Left forelimb (tissue), 1 donor: Measurements from ENCODE around the gene MBD3L5.
"Not testable (repeated sequence)": the region's sequence is repeated elsewhere in the genome, so short reads cannot be mapped to it uniquely, and the experiment has no call there.

Experiments used
- DNase-seq: peaks from one replicate; pipeline ENCODE4 v3.0.0-alpha.2; 2018; ENCODE audit warnings: low spot score

MBD3L5 gene

DNA sequence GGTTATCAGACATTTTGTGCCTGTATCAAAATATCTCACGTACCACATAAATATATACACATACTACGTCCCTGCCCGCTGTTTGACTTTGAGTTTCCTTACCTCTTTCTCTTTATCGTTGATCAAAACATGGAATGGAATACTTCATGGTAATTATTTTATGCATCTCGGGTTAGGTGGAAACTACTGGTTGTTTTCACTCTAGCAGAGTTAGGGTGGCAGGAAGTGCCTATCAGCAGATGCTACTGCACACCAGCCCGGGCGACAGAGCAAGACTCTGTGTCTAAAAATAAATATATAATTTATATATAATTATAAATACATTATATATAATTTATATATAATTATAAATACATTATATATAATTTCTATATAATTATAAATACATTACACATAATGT, 22.5 kb downstream of the MBD3L5 start:
- DNase-seq, result not testable (repeated sequence)

DNA sequence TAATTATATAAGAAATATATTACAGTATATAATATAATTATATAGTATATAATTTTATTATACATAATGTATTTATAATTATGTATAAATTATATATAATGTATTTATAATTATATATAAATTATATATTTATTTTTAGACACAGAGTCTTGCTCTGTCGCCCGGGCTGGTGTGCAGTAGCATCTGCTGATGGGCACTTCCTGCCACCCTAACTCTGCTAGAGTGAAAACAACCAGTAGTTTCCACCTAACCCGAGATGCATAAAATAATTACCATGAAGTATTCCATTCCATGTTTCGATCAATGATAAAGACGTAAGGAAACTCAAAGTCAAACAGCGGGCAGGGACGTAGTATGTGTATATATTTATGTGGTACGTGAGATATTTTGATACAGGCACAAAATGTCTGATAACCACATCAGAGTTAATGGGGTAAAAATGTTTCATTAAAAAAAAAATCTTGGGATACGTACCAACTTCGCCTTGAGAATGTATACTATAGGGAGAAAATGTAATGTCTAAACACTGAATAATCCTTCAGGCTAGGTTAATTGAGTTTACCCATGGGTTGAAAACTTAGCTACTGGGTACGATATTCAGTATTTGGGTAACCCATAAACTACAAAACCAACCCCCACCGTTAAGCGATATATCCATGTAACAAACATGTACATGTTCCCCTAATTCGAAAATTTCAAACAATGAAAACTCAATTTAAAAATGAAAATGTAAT, 24.4 kb downstream of the MBD3L5 start:
- DNase-seq, result not testable (repeated sequence)

DNA sequence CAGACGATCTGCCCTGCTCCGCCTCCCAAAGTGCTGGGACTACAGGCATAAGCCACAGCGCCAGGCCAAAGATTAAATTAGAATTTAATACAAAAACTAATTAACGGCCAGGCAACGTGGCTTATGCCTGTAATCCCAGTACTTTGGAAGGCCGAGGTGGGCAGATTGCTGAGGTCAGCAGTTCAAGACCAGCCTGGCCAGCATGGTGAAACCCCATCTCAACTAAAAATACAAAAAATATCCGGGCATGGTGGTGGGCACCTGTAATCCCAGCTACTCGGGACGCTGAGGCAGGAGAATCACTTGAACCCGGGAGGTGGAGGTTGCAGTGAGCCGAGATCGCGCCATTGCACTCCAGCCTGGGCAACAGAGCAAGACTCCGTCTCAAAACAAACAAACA, 25.3 kb downstream of the MBD3L5 start:
- not testable (repeated sequence) for DNase-seq

DNA sequence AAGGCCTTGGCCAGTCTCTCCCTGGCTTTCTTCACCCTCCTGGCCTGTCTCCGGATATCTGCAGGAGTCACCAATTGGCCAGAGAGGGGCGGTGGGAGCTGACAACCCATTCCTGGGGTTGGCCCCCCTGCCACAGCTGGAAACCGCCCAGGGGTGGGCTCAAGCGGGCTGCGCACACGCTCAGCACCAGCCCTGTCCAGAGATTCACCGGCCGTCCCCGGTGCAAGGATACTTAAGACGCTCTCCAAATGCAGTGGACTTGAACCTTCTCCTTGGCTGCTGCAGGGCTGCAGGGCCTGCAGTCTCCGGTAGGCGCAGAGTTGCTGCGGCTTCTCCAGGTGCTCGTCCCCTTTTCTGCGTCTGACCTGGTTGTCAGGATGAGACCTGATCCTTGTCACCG, 26.0 kb downstream of the MBD3L5 start:
- DNase-seq, result not testable (repeated sequence)

GRCh38 chr19:7058576-7058975, 28.2 kb downstream of the MBD3L5 start, which contains the start of gene MBD3L3:
Gene MBD3L3, minus strand, starts transcription at chr19:7058676. Its CDS starts 71 bp downstream, at chr19:7058605.
- DNase-seq, result not testable (repeated sequence)

GRCh38 chr19:7059977-7060376, 29.6 kb downstream of the MBD3L5 start:
- DNase-seq, result not testable (repeated sequence)

DNA sequence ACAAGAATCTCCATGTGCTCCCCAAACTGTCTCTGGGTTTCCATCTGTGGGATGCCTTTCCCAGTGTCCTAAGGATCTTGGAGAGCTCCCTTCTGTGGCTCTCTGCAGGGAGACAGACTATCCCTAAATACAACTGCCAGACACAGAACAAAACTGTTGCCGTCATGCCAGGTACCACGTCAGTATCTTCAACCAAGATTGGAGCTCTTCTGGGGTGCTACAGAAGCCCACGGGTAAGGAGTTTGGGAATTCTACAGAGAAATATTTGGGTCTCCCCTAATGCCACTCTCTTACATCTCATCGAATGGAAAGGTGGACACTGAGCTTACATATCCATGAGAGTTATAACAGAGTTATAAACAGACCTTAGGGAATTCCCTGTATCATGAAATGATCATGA, 33.0 kb downstream of the MBD3L5 start:
- no peak for DNase-seq

GRCh38 chr19:7063764-7064418, 33.5 kb downstream of the MBD3L5 start:
- DNase-seq, result no peak

GRCh38 chr19:7067122-7067521, 36.7 kb downstream of the MBD3L5 start:
- not testable (repeated sequence) for DNase-seq

- DNase-seq, result no peak
Measured at GRCh38 chr19:7067716-7068115, 37.3 kb downstream of the MBD3L5 start.

DNA sequence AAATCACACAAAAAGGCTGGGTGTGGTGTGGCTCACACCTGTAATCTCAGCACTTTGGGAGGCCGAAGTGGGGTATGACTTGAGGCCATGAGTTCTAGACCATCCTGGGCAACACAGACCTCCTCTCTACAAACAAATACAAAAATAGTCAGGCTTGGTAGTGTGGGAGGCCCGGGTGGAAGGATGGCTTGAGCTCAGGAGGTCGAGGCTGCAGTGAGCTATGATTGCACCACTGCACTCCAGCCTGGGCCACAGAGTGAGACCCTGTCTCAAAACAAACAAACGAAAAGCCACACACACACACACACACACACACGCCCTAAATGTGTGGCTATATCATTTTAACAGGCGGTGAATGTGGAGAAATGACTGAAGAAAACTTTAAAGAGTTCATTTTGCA, 38.2 kb downstream of the MBD3L5 start:
- no peak for DNase-seq

DNA sequence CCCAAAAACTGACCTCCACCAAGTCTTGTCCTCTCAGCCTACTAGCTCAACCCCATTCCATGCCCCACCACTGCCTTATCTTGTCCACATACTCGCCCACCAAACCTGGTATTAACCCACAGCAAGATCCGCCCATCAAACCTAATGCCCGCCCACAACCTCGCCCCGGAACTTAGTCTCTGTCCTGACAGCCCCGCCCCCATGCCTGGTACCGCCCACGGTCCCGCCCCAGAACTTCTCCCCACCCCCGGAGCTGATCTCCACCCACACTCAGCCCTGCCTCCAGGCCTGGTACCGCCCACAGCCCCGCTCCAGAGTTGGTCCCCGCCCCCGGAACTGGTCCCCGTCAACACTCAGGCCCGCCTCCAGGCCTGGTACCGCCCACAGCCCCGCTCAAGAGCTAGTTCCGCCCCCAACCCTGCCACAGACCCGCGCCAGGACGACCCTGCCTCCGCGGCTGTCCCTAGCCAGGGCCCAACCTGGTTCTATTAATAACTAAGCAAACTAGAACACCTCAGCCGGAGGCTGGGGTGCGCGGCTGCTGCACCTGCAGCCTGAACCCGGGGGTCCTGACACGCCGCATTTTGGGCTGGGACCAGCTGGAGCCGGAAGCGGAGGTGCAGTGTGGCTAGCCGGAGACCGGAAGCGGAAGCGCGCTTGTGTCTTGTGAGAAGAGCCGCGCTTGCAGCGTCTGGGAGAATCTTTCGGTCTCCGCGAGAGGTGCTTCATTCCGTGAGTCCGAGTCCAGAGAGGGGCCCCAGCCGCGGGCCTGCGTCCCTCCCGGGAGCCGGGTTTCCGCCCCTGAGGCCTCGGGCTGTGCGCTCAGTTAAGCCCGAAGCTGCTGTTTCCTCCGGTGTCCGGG, 38.9 kb downstream of the MBD3L5 start, which contains the start of gene ZNF557:
Gene ZNF557 (plus strand): TSS at position 662 of the 862 bp plus-strand sequence. CDS start 5,372 bp downstream, outside the sequence.
- peak; percentile 99 for DNase-seq

DNA sequence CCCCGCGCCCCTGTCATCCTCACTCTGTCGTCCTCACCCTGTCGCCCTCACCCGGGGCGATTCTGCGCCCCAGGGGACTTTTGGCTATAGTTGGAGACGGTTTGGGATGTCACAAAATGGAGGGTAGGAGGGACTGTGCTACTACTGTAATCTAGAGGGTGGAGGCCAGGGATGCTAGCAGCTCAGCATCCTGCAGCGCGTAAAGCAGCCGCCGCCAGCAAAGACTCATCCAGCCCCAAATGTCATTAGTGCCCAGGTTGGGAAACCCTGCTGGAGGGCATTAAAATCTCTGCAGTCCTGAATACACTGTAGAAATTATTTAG, 39.5 kb downstream of the MBD3L5 start:
- no peak for DNase-seq

DNA sequence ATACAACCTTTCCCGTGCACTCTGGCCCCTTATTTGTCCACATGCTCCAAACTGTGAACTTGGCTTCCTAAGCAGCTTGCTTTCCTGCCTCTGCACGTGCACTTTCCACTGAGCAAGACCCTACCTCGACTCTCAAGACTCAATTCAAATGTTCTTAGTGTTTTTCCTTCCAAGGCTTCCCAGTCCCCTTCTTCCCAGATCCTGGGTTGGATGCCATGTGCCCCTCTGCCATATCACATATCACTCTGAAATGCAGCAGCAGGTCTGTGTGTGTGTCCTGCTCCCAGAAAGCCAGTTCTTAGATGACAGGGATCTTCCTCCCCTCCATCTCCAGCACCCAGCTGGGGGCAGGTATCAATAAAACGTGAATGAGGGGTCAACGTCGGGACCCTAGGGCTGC, 42.2 kb downstream of the MBD3L5 start:
- no peak for DNase-seq

GRCh38 chr19:7074705-7075282, 44.4 kb downstream of the MBD3L5 start:
- no peak for DNase-seq

- DNase-seq, result no peak
Measured at GRCh38 chr19:7076151-7076550, 45.8 kb downstream of the MBD3L5 start.

- DNase-seq, result no peak
Measured at GRCh38 chr19:7078008-7078407, 47.6 kb downstream of the MBD3L5 start.
